OCI-LY1 (cell line): ENCODE data around the gene GFOD1.

Experiments used
- H2AFZ ChIP-seq: fragments of 200-600 bp; sonication (generic), shearing (Covaris generic); 2 replicates; pipeline ENCODE4 v1.6.0; 2014; ENCODE audit warnings: antibody characterized with exemption, mild to moderate bottlenecking, low read length
- H3F3A ChIP-seq: fragments of 200-600 bp; sonication (generic), shearing (Covaris generic); 2 replicates; pipeline ENCODE4 v1.6.0; 2014; ENCODE audit warnings: mild to moderate bottlenecking, antibody characterized with exemption, low read length, moderate library complexity; ENCODE audit not compliant: insufficient read depth
- H3K27ac ChIP-seq: fragments of 200-600 bp; sonication (generic); 2 replicates; pipeline ENCODE4 v1.5.1; 2014; ENCODE audit warnings: low read length, mixed run types, mild to moderate bottlenecking, low read depth; ENCODE audit not compliant: poor library complexity, severe bottlenecking
- H3K27me3 ChIP-seq: fragments of 200-600 bp; sonication (generic); 2 replicates; pipeline ENCODE4 v1.6.0; 2014; ENCODE audit warnings: antibody characterized with exemption, mild to moderate bottlenecking, low read length, moderate library complexity; ENCODE audit not compliant: insufficient read depth
- H3K36me3 ChIP-seq: fragments of 200-600 bp; sonication (generic); 2 replicates; pipeline ENCODE4 v1.6.1; 2014; ENCODE audit warnings: mild to moderate bottlenecking, antibody characterized with exemption, low read length, moderate library complexity, mixed read lengths; ENCODE audit not compliant: insufficient read depth
- H3K4me1 ChIP-seq: fragments of 200-600 bp; sonication (generic); 2 replicates; pipeline ENCODE4 v1.5.1; 2014; ENCODE audit warnings: mild to moderate bottlenecking, low read length, moderate library complexity; ENCODE audit not compliant: insufficient read depth, severe bottlenecking
- H3K4me2 ChIP-seq: fragments of 200-600 bp; sonication (generic), shearing (Covaris generic); 2 replicates; pipeline ENCODE4 v1.6.1; 2014; ENCODE audit warnings: low read length
- H3K4me3 ChIP-seq: fragments of 200-600 bp; sonication (generic); 2 replicates; pipeline ENCODE4 v1.5.1; 2014; ENCODE audit warnings: low read length, low read depth, mild to moderate bottlenecking, mixed read lengths; ENCODE audit not compliant: poor library complexity, severe bottlenecking
- H3K79me2 ChIP-seq: fragments of 200-600 bp; shearing (Covaris generic); 2 replicates; pipeline ENCODE4 v1.6.1; 2016; ENCODE audit warnings: mixed run types, low read length, mixed read lengths; ENCODE audit not compliant: insufficient read depth
- H3K9ac ChIP-seq: fragments of 200-600 bp; sonication (generic), shearing (Covaris generic); 2 replicates; pipeline ENCODE4 v1.6.1; 2014; ENCODE audit warnings: mild to moderate bottlenecking, low read length, mixed read lengths
- H3K9me2 ChIP-seq: fragments of 200-600 bp; sonication (generic), shearing (Covaris generic); 2 replicates; pipeline ENCODE4 v1.6.1; 2014; ENCODE audit warnings: low read depth, mild to moderate bottlenecking, low read length, mixed read lengths
- H3K9me3 ChIP-seq: fragments of 200-600 bp; shearing (Covaris generic); 2 replicates; pipeline ENCODE4 v1.6.1; 2014; ENCODE audit warnings: low read length, mixed read lengths
- H4K20me1 ChIP-seq: fragments of 200-600 bp; sonication (generic), shearing (Covaris generic); 2 replicates; pipeline ENCODE4 v1.6.0; 2016; ENCODE audit warnings: mild to moderate bottlenecking, low read length; ENCODE audit not compliant: insufficient read depth
- EZH2 ChIP-seq: fragments of 200-600 bp; sonication (generic), shearing (Covaris generic); IDR thresholded peaks from 2 replicates; pipeline ENCODE4 v1.8.0; 2017; ENCODE audit warnings: borderline replicate concordance, mixed run types, mild to moderate bottlenecking, antibody characterized with exemption, low read length, moderate library complexity, mixed read lengths
- TF ChIP-seq, protein P1 (sequence below): fragments of 200-600 bp; sonication (generic), shearing (Covaris generic); IDR thresholded peaks from 2 replicates; pipeline ENCODE4 v1.5.1; 2017; ENCODE audit warnings: mild to moderate bottlenecking, antibody characterized with exemption, low read length, moderate library complexity, mixed read lengths

GFOD1 gene

DNA sequence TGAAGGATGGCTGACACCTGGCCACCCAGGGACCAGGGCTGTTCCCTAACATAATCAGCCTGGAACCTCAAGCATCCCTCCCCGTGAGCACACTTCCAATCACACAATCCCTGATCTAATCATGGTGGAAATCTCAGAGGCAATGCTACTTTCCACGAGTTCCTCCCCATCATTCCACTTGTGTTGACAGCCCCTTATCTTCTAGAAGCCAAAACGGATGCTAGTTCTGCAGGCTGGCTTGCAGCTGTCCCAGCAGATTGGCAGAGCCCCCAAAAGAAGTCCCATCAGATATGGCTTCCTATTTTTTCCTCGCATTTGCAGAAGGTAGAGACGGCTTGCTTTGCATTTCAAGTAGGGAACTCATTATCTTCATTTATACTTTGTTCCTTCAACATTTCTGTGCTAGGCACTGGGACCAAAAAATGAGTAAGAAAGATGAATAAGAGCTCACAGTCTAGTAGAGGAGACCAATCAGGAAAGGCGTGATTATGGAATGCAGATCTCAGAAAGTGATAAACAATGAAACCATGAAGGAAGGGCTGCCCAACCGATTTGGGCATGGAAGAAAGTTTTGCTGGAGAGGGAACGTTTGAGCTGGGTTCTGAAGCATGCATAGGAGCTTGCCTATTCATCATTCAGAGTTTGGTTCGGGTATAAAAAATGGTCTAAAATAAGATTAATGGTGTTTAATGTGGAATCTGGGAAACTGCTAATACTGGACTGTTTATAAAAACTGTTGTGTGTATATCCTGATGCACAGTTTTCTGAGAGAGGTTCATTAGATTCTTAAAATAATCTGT, 114.5 kb downstream of the GFOD1 start:
- no peaks in the 10 kb centered on the region for H3K27me3 ChIP-seq
- no peaks in the 10 kb centered on the region for H3K9me2 ChIP-seq
- H3K4me1 ChIP-seq = peaks cover 12% of the 10 kb centered on the region
- no peaks in the 10 kb centered on the region for H3K79me2 ChIP-seq
- no peak overlapping the region for H3K4me3 ChIP-seq
- no peaks in the 10 kb centered on the region for H3K36me3 ChIP-seq
- H4K20me1 ChIP-seq = no peaks in the 10 kb centered on the region
- H3K9ac ChIP-seq = no peak overlapping the region
- no peak overlapping the region for H2AFZ ChIP-seq
- H3K9me3 ChIP-seq = no peaks in the 10 kb centered on the region
- no peak overlapping the region for H3K4me2 ChIP-seq
- TF ChIP-seq, protein P1, sequence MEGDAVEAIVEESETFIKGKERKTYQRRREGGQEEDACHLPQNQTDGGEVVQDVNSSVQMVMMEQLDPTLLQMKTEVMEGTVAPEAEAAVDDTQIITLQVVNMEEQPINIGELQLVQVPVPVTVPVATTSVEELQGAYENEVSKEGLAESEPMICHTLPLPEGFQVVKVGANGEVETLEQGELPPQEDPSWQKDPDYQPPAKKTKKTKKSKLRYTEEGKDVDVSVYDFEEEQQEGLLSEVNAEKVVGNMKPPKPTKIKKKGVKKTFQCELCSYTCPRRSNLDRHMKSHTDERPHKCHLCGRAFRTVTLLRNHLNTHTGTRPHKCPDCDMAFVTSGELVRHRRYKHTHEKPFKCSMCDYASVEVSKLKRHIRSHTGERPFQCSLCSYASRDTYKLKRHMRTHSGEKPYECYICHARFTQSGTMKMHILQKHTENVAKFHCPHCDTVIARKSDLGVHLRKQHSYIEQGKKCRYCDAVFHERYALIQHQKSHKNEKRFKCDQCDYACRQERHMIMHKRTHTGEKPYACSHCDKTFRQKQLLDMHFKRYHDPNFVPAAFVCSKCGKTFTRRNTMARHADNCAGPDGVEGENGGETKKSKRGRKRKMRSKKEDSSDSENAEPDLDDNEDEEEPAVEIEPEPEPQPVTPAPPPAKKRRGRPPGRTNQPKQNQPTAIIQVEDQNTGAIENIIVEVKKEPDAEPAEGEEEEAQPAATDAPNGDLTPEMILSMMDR = no peak
- TF ChIP-seq EZH2 = no peak
- H3K27ac ChIP-seq = no peak overlapping the region
- H3F3A ChIP-seq = no peaks in the 10 kb centered on the region

DNA sequence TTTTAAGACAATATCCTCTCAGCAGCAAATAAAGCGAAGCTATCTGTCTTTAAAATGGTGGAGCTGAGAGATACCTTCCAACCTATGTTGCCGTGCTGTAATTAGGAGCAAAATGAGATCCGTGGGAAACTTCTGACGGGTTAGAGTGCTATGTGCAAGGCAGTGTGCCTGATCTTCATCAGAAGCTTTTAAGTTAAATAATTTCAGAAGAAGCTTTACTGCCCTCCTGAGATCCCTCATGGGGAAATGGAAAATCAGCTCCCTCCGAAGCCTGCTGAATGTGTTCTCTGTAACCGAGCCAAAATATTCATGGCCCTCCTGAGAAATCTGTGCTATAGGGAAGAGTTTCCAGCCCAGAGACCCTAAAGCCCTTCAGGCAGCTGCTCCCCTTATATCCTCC, 115.3 kb downstream of the GFOD1 start:
- Histone ChIP-seq H3K4me3 (no peak overlapping the region), H3K79me2 (no peaks in the 10 kb centered on the region), H3K9me2 (no peaks in the 10 kb centered on the region), H2AFZ (no peak overlapping the region), H3K27ac (no peak overlapping the region), H4K20me1 (no peaks in the 10 kb centered on the region), H3K27me3 (no peaks in the 10 kb centered on the region), H3K9ac (no peak overlapping the region), H3K4me1 (peaks cover 12% of the 10 kb centered on the region), H3K4me2 (no peak overlapping the region), H3K9me3 (no peaks in the 10 kb centered on the region), H3F3A (no peaks in the 10 kb centered on the region), H3K36me3 (no peaks in the 10 kb centered on the region)
- no peak for TF ChIP-seq EZH2
- TF ChIP-seq, protein P1 = no peak

DNA sequence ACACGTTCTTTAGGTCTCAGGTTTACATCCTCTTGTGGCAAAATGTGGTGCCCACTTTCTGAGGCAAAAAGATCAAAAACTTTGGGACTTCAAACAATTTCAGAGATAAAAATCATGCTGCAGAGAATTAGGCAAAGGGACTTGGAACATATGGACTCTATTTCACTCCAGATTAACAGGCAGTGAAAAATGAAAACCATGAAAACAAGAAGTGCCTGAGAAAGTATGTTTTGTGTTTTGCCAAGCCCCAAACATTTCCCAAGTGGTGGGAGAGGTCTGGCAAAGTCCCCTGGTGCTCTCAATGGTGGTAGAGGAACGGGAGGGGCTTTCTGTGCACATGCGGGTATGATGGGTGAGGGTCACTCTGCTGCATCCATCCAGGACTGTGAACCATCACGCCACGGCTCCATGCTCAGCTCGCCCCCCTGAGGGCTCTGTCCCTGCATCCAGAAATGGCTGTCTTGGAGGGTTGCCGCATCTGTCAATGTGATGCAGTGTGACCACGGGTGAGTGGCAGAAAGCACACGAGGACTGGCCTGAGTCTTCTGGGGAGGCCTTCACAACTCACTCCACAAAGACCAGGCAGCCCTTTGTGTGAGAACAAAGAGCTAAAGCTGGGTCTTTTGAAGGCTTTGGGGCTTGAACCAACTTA, 115.9 kb downstream of the GFOD1 start:
- H3K27ac ChIP-seq = no peak overlapping the region
- H2AFZ ChIP-seq = no peak overlapping the region
- no peaks in the 10 kb centered on the region for H3F3A ChIP-seq
- peaks cover 12% of the 10 kb centered on the region for H3K4me1 ChIP-seq
- no peak overlapping the region for H3K4me3 ChIP-seq
- H3K27me3 ChIP-seq = no peaks in the 10 kb centered on the region
- no peaks in the 10 kb centered on the region for H3K9me3 ChIP-seq
- no peaks in the 10 kb centered on the region for H3K79me2 ChIP-seq
- no peaks in the 10 kb centered on the region for H3K36me3 ChIP-seq
- H3K9me2 ChIP-seq = no peaks in the 10 kb centered on the region
- H3K4me2 ChIP-seq = no peak overlapping the region
- H4K20me1 ChIP-seq = no peaks in the 10 kb centered on the region
- no peak overlapping the region for H3K9ac ChIP-seq
- no peak for TF ChIP-seq EZH2
